HG02970 (cell line): ENCODE results near the gene PRR11.
A peak's percentile ranks its signal among the peaks of the same experiment; 100 is the strongest.
"Not testable (repeated sequence)": the region's sequence is repeated elsewhere in the genome, so short reads cannot be mapped to it uniquely, and the experiment has no call there.

Experiments used
- ATAC-seq: cut with Tn5 transposase; IDR thresholded peaks from one replicate; pipeline ENCODE4 v1.9.1; 2021; ENCODE audit warnings: mild to moderate bottlenecking, moderate library complexity, moderate number of reproducible peaks; ENCODE audit not compliant: unreplicated experiment, low FRiP score

PRR11 gene

DNA sequence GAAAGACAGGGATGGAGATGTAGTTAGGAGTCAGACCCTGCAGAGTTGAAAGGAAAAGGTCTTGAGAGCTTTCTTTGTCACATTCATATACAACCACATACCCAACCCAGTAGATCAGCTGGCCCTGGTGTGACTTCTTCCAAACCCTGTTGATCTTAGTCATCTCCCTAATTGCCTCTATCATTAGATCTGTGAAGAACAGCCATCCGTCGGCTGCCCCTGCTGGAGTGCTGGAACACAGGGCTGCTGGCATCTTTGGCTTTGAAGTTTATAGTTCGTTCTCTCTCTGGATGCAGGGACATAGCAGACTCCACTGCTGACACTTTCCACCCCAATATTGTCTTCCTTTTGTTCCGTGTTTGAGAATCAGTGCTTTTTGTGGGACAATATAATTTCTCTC lies 43.9 kb downstream of the PRR11 start:
- ATAC-seq, result no peak

- no peak for ATAC-seq
These were observed 46.8 kb downstream of the PRR11 start for GRCh38 chr17:59202320-59202719.

GRCh38 chr17:59219370-59219769 lies 63.8 kb downstream of the PRR11 start:
- no peak for ATAC-seq

DNA sequence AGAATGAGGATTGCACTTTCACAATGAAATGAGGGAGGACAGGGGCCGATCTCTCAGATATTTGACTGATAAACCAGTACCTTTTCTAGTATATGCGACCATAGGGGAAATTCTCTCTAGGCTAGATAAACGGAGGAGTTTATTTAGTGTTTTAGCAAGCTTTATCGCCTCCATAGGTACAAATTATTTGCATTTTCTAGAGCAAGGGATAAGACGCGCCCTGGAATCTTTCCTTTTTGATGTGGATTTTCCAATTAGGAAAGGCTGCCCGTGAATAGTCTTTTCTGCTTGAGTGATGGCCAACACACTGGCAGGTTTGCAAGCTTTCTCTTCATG lies 64.4 kb downstream of the PRR11 start:
- no peak for ATAC-seq

DNA sequence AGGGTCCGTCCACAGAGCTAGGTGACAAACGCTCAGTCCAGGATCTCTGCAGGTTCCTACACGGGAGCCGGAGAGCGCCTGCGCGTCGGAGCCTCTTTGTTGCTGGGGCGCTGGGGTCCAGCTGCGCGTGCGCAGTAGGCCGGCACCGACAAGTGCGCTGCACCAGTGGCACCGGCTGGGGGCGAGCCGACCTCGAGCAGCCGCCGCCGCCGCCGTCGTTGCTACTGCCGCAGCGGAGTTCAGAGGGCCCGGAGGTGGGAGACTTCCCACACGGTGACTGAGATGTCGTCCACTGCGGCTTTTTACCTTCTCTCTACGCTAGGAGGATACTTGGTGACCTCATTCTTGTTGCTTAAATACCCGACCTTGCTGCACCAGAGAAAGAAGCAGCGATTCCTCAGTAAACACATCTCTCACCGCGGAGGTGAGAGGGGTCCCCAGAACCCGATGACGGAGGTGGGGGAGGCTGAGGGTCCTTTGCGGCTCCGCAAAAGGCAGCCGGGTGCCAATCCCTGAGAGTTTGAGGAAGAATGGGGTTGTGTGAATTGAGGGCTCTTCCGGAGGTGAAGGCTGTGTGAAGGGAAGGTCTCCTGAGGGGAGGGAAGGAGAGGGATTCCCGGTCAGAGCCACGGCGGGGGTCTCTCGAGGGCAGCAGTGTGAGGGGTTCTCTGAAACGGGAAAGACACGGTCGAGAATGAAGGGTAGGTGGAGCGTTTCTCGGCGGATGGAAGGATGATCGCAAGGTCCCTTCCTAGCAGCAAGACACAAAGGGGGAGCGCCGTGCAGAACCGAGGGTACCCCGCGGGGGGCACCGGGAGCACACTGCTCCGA lies 65.0 kb downstream of the PRR11 start, which contains the start of gene GDPD1:
Gene GDPD1 (plus strand): TSS at position 184 of the 831 bp plus-strand sequence. CDS start 99 bp downstream, at position 283.
- peak; percentile 90 for ATAC-seq

GRCh38 chr17:59221159-59221847 lies 65.8 kb downstream of the PRR11 start:
- ATAC-seq, result no peak

- no peak for ATAC-seq
These were observed 68.3 kb downstream of the PRR11 start for GRCh38 chr17:59223813-59224212.

- not testable (repeated sequence) for ATAC-seq
These were observed 73.0 kb downstream of the PRR11 start for GRCh38 chr17:59228588-59228987.

GRCh38 chr17:59230764-59231163 lies 75.2 kb downstream of the PRR11 start:
- no peak for ATAC-seq

- ATAC-seq, result no peak
These were observed 79.1 kb downstream of the PRR11 start for GRCh38 chr17:59234631-59235030.

DNA sequence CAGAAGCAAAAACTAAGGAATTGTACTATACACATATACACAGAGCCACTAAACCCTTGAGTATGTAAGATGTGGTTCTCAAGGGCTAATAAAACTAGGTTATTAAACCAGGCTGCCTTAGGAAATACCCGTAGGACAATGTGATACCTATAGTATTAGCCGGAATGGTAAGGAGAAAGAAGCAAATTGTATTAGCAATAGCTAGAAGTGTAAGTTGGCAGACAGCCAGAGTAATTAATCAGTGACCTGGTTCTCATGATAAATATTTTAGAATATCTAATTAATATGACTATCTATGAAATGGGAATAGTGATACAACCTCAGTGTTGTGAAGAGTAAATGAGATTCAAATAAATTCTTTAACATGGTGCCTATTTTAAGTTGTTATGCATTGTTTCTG lies 83.4 kb downstream of the PRR11 start:
- ATAC-seq, result no peak

- no peak for ATAC-seq
These were observed 88.5 kb downstream of the PRR11 start for GRCh38 chr17:59244081-59244480.
